HEK293T (cell line): ENCODE data around the gene C15orf39.

ENCODE experiments used
- ARNT ChIP-seq: fragments of 450-650 bp; IDR thresholded peaks from 2 replicates; pipeline ENCODE4 v1.6.1; 2017; ENCODE audit warnings: mild to moderate bottlenecking
- BHLHE40 ChIP-seq: fragments of 450-650 bp; IDR thresholded peaks from 2 replicates; pipeline ENCODE4 v1.6.1; 2016; ENCODE audit warnings: mild to moderate bottlenecking, moderate library complexity, borderline replicate concordance
- CTBP1 ChIP-seq: fragments of 450-650 bp; IDR thresholded peaks from 2 replicates; pipeline ENCODE4 v1.6.1; 2016; ENCODE audit warnings: borderline replicate concordance
- ELF4 ChIP-seq: fragments of 450-650 bp; IDR thresholded peaks from 2 replicates; pipeline ENCODE4 v1.6.1; 2017; ENCODE audit warnings: antibody characterized with exemption
- FOXA1 ChIP-seq: fragments of 450-650 bp; IDR thresholded peaks from 2 replicates; pipeline ENCODE4 v1.6.1; 2016; ENCODE audit warnings: mild to moderate bottlenecking
- NFRKB ChIP-seq: fragments of 450-650 bp; IDR thresholded peaks from 2 replicates; pipeline ENCODE4 v1.6.1; 2016; ENCODE audit warnings: mild to moderate bottlenecking, moderate library complexity
- SP1 ChIP-seq: fragments of 450-650 bp; IDR thresholded peaks from 2 replicates; pipeline ENCODE4 v1.6.1; 2017
- SUZ12 ChIP-seq: fragments of 450-650 bp; IDR thresholded peaks from 2 replicates; pipeline ENCODE4 v1.6.1; 2016; ENCODE audit warnings: mild to moderate bottlenecking
- TARDBP ChIP-seq: fragments of 450-650 bp; IDR thresholded peaks from 2 replicates; pipeline ENCODE4 v1.6.1; 2016
- ZNF384 ChIP-seq: fragments of 450-650 bp; IDR thresholded peaks from 2 replicates; pipeline ENCODE4 v1.6.1; 2016

DNA sequence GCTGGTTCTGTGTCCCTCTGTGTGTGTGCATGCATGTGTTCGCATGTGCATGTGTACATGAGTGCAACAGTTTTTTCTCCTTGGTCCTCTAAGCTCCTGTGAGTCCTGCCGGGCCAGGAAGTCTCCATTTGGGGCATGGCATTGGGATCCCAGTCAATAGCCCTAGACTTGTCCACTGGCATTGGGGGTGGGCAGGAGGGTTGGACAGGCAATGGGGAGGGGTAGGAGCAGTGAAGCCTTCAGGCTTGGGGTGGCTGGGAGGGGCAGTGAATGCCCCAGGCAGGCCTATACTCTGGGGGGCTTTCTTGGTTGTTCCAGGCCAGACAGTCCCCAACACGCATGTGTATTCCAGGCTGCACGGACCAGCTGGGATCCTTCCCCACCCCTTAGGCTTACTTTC lies 15.6 kb upstream of the C15orf39 start:
- no peak for TF ChIP-seq SP1
- no peak for TF ChIP-seq TARDBP
- TF ChIP-seq SUZ12 = no peak
- TF ChIP-seq ZNF384 = no peak
- TF ChIP-seq NFRKB = no peak
- no peak for TF ChIP-seq FOXA1
- no peak for TF ChIP-seq BHLHE40
- no peak for TF ChIP-seq ARNT
- no peak for TF ChIP-seq ELF4
- TF ChIP-seq CTBP1 = no peak
